ENCODE data around the gene PSMD1.
"Not testable (repeated sequence)": the region's sequence is repeated elsewhere in the genome, so short reads cannot be mapped to it uniquely, and the experiment has no call there.

The PSMD1 gene

GRCh38 chr2:231052494-231053451 lies 3.9 kb upstream of the PSMD1 start:
- DNase-seq (ENCODE audit: extremely low read depth in 1 of 2, low read depth in 1 of 2): peak; percentile 53 to 72

DNA sequence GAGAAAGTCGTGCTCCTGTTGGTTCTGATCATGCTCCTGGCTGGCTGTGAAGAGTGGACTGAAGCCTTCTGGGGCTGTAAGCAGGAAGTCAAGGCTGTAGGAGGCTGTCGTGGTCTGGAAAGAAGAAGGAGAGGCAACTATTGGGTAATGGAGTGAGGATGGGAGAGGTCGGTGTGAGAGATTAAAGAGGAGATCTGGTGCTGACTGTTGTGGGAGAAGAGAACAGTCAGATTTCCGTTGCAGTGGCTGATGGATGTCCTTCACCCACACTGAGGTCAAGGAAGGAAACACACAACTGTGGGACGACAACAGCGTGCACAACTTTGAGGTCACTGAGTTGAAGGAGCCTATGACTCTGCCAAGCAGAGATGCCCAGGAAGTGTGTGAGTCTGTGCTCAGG lies 2.8 kb upstream of the PSMD1 start:
- no peak for DNase-seq (ENCODE audit: extremely low read depth in 1 of 2, low read depth in 1 of 2)

DNA sequence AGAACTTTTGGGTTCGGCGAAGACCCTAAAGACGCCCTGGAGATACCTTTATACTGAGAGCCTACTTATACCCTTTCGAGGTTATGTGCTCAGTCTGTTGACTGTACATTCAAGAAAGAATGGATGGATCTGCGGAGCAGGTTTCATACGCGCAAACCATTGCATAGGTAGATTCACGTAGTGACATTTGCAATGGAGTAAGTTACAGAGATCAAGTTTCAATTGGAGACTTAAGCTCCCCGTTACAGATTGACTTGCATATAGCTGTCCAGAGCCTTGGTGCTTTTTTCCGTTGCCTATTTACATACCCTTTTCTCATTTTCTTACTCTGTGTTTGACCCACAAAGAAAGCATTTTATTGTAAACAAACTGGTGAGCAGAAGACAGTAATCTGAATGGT lies 923 bp downstream of the PSMD1 start:
- DNase-seq (ENCODE audit: extremely low read depth in 1 of 2, low read depth in 1 of 2): no peak

DNA sequence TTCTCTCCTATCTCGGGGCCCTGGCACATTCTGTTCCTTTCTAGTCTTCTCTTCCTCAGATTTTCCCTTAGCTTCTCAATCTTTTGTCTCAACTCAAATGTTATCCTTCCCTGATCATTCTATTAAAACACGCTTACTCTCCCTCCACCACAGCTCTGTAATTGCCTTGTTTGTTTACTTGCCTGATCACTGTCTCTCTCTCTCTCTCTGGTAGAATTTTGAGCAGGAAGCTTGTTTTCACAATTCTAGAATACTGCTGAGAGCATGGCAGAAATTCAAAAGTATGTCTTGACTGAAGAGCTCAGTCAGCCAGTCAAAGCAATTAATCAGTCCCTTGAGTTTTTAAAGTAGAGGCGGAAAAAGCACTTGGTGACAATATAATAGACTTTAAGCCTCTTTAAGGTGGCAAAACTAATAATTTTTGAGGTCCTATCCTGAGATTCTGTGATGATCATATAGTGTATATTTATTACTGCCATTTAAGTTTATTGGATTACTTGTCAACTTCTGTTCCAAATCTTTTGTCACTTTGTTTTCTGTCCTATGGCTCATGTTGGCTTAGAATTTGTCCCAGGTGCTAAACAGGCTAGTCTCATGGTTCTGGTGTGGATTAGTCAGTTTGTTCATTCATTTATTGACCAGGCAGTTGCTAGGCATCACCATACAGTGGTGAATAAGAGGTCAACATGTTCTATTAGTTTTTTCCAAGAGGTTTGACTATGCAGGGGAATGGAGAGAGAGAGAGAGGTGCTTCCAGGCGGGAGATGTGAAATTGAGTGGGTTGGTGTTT lies 2.3 kb downstream of the PSMD1 start:
- DNase-seq (ENCODE audit: extremely low read depth in 1 of 2, low read depth in 1 of 2): no peak

- DNase-seq (ENCODE audit: extremely low read depth in 1 of 2, low read depth in 1 of 2): no peak
These were observed 3.1 kb downstream of the PSMD1 start for GRCh38 chr2:231059756-231060155.

DNA sequence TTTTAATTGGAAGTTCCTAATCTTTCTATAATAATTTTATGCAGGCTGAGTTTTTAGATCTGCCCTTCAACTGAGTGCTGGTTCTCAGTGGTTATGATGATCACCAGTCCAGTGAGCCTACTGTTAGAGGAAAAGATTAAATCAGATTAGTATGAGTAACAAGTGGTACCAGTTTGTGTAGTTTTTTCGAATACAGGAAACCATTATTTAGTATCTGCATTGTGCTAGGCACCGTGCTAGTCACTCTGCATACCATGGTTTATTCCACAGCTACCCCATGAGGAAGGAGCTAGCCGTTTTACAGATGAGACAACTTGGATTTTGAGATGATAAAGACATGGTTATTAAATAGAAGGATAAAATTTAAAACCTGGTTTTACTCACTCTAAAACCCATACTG lies 6.1 kb downstream of the PSMD1 start:
- no peak for DNase-seq (ENCODE audit: extremely low read depth in 1 of 2, low read depth in 1 of 2)

- no peak for DNase-seq (ENCODE audit: extremely low read depth in 1 of 2, low read depth in 1 of 2)
These were observed 6.7 kb downstream of the PSMD1 start for GRCh38 chr2:231063347-231063746.

GRCh38 chr2:231065966-231066365 lies 9.3 kb downstream of the PSMD1 start:
- no peak for DNase-seq (ENCODE audit: extremely low read depth in 1 of 2, low read depth in 1 of 2)

GRCh38 chr2:231067531-231067930 lies 10.9 kb downstream of the PSMD1 start:
- not testable (repeated sequence) for DNase-seq (ENCODE audit: extremely low read depth in 1 of 2, low read depth in 1 of 2)

- DNase-seq (ENCODE audit: extremely low read depth in 1 of 2, low read depth in 1 of 2): no peak
These were observed 12.0 kb downstream of the PSMD1 start for GRCh38 chr2:231068525-231069222.

GRCh38 chr2:231069379-231070054 lies 12.8 kb downstream of the PSMD1 start:
- DNase-seq (ENCODE audit: extremely low read depth in 1 of 2, low read depth in 1 of 2): no peak

- DNase-seq (ENCODE audit: extremely low read depth in 1 of 2, low read depth in 1 of 2): no peak
These were observed 27.9 kb downstream of the PSMD1 start for GRCh38 chr2:231084565-231084964.

- no peak for DNase-seq (ENCODE audit: extremely low read depth in 1 of 2, low read depth in 1 of 2)
These were observed 32.1 kb downstream of the PSMD1 start for GRCh38 chr2:231088754-231089153.

GRCh38 chr2:231093933-231094332 lies 37.3 kb downstream of the PSMD1 start:
- DNase-seq (ENCODE audit: extremely low read depth in 1 of 2, low read depth in 1 of 2): no peak

- no peak for DNase-seq (ENCODE audit: extremely low read depth in 1 of 2, low read depth in 1 of 2)
These were observed 38.2 kb downstream of the PSMD1 start for GRCh38 chr2:231094736-231095346.

DNA sequence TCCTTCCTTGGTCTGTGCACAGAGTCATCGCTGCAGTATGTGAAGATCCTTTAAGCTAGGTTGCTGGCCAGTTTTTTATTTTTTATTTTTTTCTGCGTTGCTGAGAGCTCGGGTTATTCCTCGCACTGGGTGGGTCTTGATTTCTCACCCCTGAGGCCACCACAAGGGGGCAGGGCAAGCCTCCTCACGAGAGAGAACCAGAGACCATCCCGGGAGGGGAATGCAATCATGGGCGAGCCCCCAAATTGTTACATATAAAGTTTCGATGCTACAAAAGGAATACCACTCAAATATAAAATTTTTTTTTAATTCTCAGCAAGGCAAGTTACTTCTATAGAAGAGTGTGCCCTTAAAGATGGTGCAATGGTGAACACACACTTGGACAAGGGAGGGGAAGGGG lies 43.3 kb downstream of the PSMD1 start:
- no peak for DNase-seq (ENCODE audit: extremely low read depth in 1 of 2, low read depth in 1 of 2)

- DNase-seq (ENCODE audit: extremely low read depth in 1 of 2, low read depth in 1 of 2): not testable (repeated sequence)
These were observed 43.7 kb downstream of the PSMD1 start for GRCh38 chr2:231100321-231100720.

DNA sequence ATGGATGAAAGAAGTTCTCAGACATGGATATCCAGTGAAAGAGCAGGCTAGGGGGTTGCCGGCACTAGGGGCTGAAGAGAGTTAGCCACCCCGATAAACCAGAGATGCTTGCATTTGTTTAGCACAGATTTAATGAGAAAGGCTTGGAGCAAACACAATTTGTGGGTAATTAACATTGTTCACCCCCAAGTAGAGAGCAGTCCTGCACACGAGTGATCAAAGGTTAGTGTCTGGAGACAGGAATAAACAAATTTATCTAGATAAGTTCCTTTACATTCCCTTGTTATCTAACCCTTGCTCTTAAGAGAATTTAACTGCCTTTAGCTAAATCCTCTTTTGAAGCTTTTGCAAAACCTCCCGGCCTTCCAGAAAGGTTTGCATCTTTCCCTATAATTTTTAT lies 44.3 kb downstream of the PSMD1 start:
- no peak for DNase-seq (ENCODE audit: extremely low read depth in 1 of 2, low read depth in 1 of 2)

DNA sequence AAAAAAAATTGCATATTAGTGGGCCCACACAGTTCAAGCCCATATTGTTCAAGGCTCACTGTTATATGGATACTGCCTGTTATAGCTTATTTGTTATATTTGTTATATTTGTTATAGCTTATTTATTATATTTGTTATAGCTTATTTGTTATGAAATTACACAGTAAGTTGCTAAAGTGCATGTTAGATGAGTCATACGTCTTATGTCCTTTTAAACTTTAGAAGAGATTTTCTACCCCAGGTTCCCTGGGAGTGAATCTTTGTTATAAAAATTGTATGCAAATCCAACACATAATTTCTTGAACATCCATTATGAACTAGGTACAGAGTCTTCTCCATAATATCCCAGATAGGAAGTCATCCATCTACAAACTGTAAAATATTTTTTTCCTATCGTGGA lies 46.1 kb downstream of the PSMD1 start:
- no peak for DNase-seq (ENCODE audit: extremely low read depth in 1 of 2, low read depth in 1 of 2)

DNA sequence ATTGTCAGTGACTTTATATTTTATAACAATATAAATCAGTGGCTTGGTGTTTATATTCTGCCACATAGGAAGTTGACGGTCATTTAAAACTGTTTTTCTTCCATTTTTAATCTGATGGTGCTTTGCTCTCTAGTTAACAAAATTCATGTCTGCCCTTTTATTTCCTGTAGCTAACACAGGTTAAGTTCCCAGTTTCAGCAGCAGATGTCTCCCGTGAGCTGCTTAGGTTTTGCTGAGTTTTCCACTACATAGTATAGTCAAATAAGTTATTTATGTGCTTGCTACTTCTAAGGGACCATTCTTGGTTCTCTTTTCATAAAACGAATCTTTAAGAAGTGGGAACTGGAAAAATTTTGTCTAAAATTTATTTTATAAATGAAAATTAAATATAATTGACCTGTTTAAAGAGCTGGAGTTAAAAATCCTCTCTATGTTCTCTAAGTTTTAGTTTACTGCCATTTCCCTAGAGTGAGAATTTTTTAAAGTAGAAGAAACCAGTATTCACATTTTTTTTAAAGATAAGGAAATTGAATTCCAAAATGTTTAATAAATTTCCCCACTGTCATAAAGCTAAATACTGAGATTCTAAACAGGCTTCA lies 47.5 kb downstream of the PSMD1 start:
- peak in 1 of 2 donors; percentile 32 for DNase-seq (ENCODE audit: extremely low read depth in 1 of 2, low read depth in 1 of 2)
